ENCODE data around the gene NSUN7.

NSUN7 gene

GRCh38 chr4:40745285-40745984 is 4.3 kb upstream of the NSUN7 start:
- Histone ChIP-seq H3K9me2 (replicated peaks; ENCODE audit: low read depth, low read length) (no peaks in the 10 kb centered on the region), H3K9ac (ENCODE audit: low read depth, low read length, poor library complexity, severe bottlenecking) (no peak overlapping the region), H2AFZ (ENCODE audit: low read length) (no peak overlapping the region), H3F3A (ENCODE audit: low read depth) (no peaks in the 10 kb centered on the region), H3K36me3 (ENCODE audit: insufficient read depth, low read length) (no peaks in the 10 kb centered on the region), H3K79me2 (ENCODE audit: insufficient read depth, low read length) (no peaks in the 10 kb centered on the region), H3K9me3 (ENCODE audit: insufficient read depth, low read depth, low read length) (no peaks in the 10 kb centered on the region), H3K4me2 (ENCODE audit: low read depth, low read length, poor library complexity, severe bottlenecking) (no peak overlapping the region), H3K4me1 (ENCODE audit: insufficient read depth, low read length, poor library complexity, severe bottlenecking) (peaks cover 7% of the 10 kb centered on the region), H3K4me3 (ENCODE audit: low read length, poor library complexity, severe bottlenecking) (no peak overlapping the region), H4K20me1 (ENCODE audit: insufficient read depth, low read length, poor library complexity, severe bottlenecking) (no peaks in the 10 kb centered on the region), H3K27me3 (ENCODE audit: insufficient read depth, low read length, poor library complexity, severe bottlenecking) (peaks cover 9% of the 10 kb centered on the region)
- TF ChIP-seq EZH2phosphoT487 (IDR thresholded peaks at IDR 0.05; ENCODE audit: borderline replicate concordance) (no peak), CTCF (conservative IDR thresholded peaks at IDR 0.05; ENCODE audit: low read length) (no peak)

GRCh38 chr4:40747207-40747835 is 2.4 kb upstream of the NSUN7 start:
- H3K9me3 ChIP-seq (ENCODE audit: insufficient read depth, low read depth, low read length) = no peaks in the 10 kb centered on the region
- peaks cover 7% of the 10 kb centered on the region for H3K4me1 ChIP-seq (ENCODE audit: insufficient read depth, low read length, poor library complexity, severe bottlenecking)
- H2AFZ ChIP-seq (ENCODE audit: low read length) = no peak overlapping the region
- H4K20me1 ChIP-seq (ENCODE audit: insufficient read depth, low read length, poor library complexity, severe bottlenecking) = no peaks in the 10 kb centered on the region
- H3K4me3 ChIP-seq (ENCODE audit: low read length, poor library complexity, severe bottlenecking) = no peak overlapping the region
- H3K9me2 ChIP-seq (replicated peaks; ENCODE audit: low read depth, low read length) = no peaks in the 10 kb centered on the region
- no peak overlapping the region for H3K4me2 ChIP-seq (ENCODE audit: low read depth, low read length, poor library complexity, severe bottlenecking)
- no peak overlapping the region for H3K9ac ChIP-seq (ENCODE audit: low read depth, low read length, poor library complexity, severe bottlenecking)
- no peaks in the 10 kb centered on the region for H3K79me2 ChIP-seq (ENCODE audit: insufficient read depth, low read length)
- peaks cover 11% of the 10 kb centered on the region for H3K27me3 ChIP-seq (ENCODE audit: insufficient read depth, low read length, poor library complexity, severe bottlenecking)
- TF ChIP-seq EZH2phosphoT487 (IDR thresholded peaks at IDR 0.05; ENCODE audit: borderline replicate concordance) (no peak), CTCF (conservative IDR thresholded peaks at IDR 0.05; ENCODE audit: low read length) (no peak)
- H3F3A ChIP-seq (ENCODE audit: low read depth) = no peaks in the 10 kb centered on the region
- no peaks in the 10 kb centered on the region for H3K36me3 ChIP-seq (ENCODE audit: insufficient read depth, low read length)

GRCh38 chr4:40750461-40751258 is 905 bp downstream of the NSUN7 start:
- H3K4me2 ChIP-seq (ENCODE audit: low read depth, low read length, poor library complexity, severe bottlenecking) = peak overlapping the region; percentile 74
- no peaks in the 10 kb centered on the region for H3K79me2 ChIP-seq (ENCODE audit: insufficient read depth, low read length)
- H3F3A ChIP-seq (ENCODE audit: low read depth) = no peaks in the 10 kb centered on the region
- H3K4me1 ChIP-seq (ENCODE audit: insufficient read depth, low read length, poor library complexity, severe bottlenecking) = peaks cover 7% of the 10 kb centered on the region
- no peak for TF ChIP-seq EZH2phosphoT487 (IDR thresholded peaks at IDR 0.05; ENCODE audit: borderline replicate concordance)
- TF ChIP-seq CTCF (conservative IDR thresholded peaks at IDR 0.05; ENCODE audit: low read length) = no peak
- H3K27me3 ChIP-seq (ENCODE audit: insufficient read depth, low read length, poor library complexity, severe bottlenecking) = peaks cover 11% of the 10 kb centered on the region
- peak overlapping the region; percentile 70 for H3K4me3 ChIP-seq (ENCODE audit: low read length, poor library complexity, severe bottlenecking)
- H3K9me2 ChIP-seq (replicated peaks; ENCODE audit: low read depth, low read length) = no peaks in the 10 kb centered on the region
- no peaks in the 10 kb centered on the region for H3K9me3 ChIP-seq (ENCODE audit: insufficient read depth, low read depth, low read length)
- no peaks in the 10 kb centered on the region for H3K36me3 ChIP-seq (ENCODE audit: insufficient read depth, low read length)
- H2AFZ ChIP-seq (ENCODE audit: low read length) = peak overlapping the region; percentile 97
- peak overlapping the region; percentile 58 for H3K9ac ChIP-seq (ENCODE audit: low read depth, low read length, poor library complexity, severe bottlenecking)
- H4K20me1 ChIP-seq (ENCODE audit: insufficient read depth, low read length, poor library complexity, severe bottlenecking) = no peaks in the 10 kb centered on the region

Data from Loucy (cell line).